Lung (tissue), 12 donors: ENCODE results near the gene COPG2. TPM values are rescaled to one million over a fixed set of nuclear protein-coding genes. Genes with fewer than 3 reads are reported as not detected.
"Not testable (repeated sequence)": the region's sequence is repeated elsewhere in the genome, so short reads cannot be mapped to it uniquely, and the experiment has no call there.

Experiments
- ATAC-seq: fragments of 200-7000 bp; cut with Tn5 transposase; one replicate; pipeline ENCODE4 v1.9.1; 2020; ENCODE audit warnings: moderate number of reproducible peaks; ENCODE audit not compliant: insufficient read depth, low FRiP score
- DNase-seq, 3 donors: peaks; one replicate each; pipeline ENCODE4 v3.0.0-alpha.2; 2013 to 2017
- H3K27ac ChIP-seq, 2 donors: one replicate each; pipeline ENCODE4 v1.5.1; 2013; ENCODE audit warnings: mild to moderate bottlenecking in 2 of 2, moderate library complexity in 2 of 2, control low read depth in 1 of 2, inconsistent platforms in 1 of 2, low read depth in 1 of 2, low read length in 1 of 2
- H3K27me3 ChIP-seq, 3 donors: one replicate each; pipeline ENCODE4 v1.5.1; 2013; ENCODE audit warnings: low read length in 2 of 3; ENCODE audit not compliant: control insufficient read depth in 3 of 3, insufficient read depth in 3 of 3
- H3K36me3 ChIP-seq, 4 donors: one replicate each; pipeline ENCODE4 v1.5.1; 2013; ENCODE audit warnings: low read length in 4 of 4, mild to moderate bottlenecking in 1 of 4, moderate library complexity in 1 of 4; ENCODE audit not compliant: control insufficient read depth in 4 of 4, insufficient read depth in 4 of 4
- H3K4me1 ChIP-seq, 5 donors: one replicate each; pipeline ENCODE4 v1.5.1; 2013; ENCODE audit warnings: low read length in 5 of 5, mild to moderate bottlenecking in 2 of 5, moderate library complexity in 1 of 5; ENCODE audit not compliant: control insufficient read depth in 5 of 5, insufficient read depth in 5 of 5
- H3K4me3 ChIP-seq: one replicate; pipeline ENCODE4 v1.5.1; 2013; ENCODE audit warnings: mild to moderate bottlenecking, control low read depth, moderate library complexity
- H3K9ac ChIP-seq, 2 donors: one replicate each; pipeline ENCODE4 v1.5.1; 2013; ENCODE audit warnings: low read length in 2 of 2, control low read depth in 1 of 2; ENCODE audit not compliant: insufficient read depth in 1 of 2
- H3K9me3 ChIP-seq, 4 donors: one replicate each; pipeline ENCODE4 v1.5.1; 2013; ENCODE audit warnings: low read length in 3 of 4, mild to moderate bottlenecking in 1 of 4, moderate library complexity in 1 of 4; ENCODE audit not compliant: control insufficient read depth in 4 of 4, insufficient read depth in 3 of 4
- WGBS, 2 donors: extraction: QIAGEN DNeasy Blood & Tissue Kit; methylation state at CpG; one replicate each; pipeline ENCODE4 v1.1.7; 2013; 5-methylcytosine and 5-hydroxymethylcytosine counted together
- polyA plus RNA-seq, 2 donors: library from polyadenylated mRNA; stranded (reverse); fragments of 200-250 nt; gene quantifications; one replicate each; pipeline ENCODE4 v1.2.1, GENCODE V29; 2013
- total RNA-seq, 2 donors: library from RNA; depleted of rRNA in 1 of 2; stranded (reverse); fragments of >200 nt in 1 of 2; gene quantifications; one replicate each; pipeline ENCODE4 v1.2.1, GENCODE V29; 2014 to 2021
- TF ChIP-seq, protein P1 (sequence below): IDR thresholded peaks from 2 replicates; pipeline ENCODE4 v1.5.1; 2012; ENCODE audit warnings: mild to moderate bottlenecking; ENCODE audit errors: control extremely low read depth, extremely low read depth
- donor health status: control.
- donor health status: control.
- donor health status: Bipolar disorder and iron deficiency.
- donor health status: healthy.
- donor health status: DM: yes; HTN: yes; CAD: no.

The COPG2 gene
- total and polyA plus RNA-seq, 4 donors: 8.9 to 29.3 (median 16.8) TPM

DNA sequence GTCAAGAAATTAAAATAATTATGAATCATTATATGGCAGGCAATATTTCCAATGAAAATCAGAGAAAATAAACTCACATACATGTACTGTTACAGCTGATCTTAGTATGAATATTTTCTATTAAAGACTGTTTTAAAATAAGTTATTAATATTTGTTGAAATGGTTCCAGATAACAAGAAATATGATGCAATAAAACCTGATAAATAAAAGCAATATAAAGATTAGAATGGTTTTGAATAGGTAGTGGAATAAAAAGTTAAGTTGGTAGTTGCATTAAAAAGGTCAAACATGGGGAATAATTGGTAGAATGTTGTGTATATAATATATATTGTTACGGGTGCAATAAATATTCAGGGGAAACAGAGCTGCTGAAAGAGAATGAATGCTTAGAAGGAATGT lies 124.2 kb downstream of the COPG2 start:
- Histone ChIP-seq H3K4me3 (no peak overlapping the region), H3K36me3 (peaks cover 2 to 20% (median 13%) of the 10 kb centered on the region in 4 donors), H3K9ac (no peak overlapping the region), H3K27ac (no peak overlapping the region), H3K9me3 (no peaks in the 10 kb centered on the region), H3K27me3 (no peaks in the 10 kb centered on the region), H3K4me1 (peaks cover 0 to 3% (median 0%) of the 10 kb centered on the region in 5 donors)
- TF ChIP-seq, protein P1, sequence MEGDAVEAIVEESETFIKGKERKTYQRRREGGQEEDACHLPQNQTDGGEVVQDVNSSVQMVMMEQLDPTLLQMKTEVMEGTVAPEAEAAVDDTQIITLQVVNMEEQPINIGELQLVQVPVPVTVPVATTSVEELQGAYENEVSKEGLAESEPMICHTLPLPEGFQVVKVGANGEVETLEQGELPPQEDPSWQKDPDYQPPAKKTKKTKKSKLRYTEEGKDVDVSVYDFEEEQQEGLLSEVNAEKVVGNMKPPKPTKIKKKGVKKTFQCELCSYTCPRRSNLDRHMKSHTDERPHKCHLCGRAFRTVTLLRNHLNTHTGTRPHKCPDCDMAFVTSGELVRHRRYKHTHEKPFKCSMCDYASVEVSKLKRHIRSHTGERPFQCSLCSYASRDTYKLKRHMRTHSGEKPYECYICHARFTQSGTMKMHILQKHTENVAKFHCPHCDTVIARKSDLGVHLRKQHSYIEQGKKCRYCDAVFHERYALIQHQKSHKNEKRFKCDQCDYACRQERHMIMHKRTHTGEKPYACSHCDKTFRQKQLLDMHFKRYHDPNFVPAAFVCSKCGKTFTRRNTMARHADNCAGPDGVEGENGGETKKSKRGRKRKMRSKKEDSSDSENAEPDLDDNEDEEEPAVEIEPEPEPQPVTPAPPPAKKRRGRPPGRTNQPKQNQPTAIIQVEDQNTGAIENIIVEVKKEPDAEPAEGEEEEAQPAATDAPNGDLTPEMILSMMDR: no peak
- ATAC-seq: no peak
- WGBS, 2 donors: 100% methylated on average over 1 of the region's 1 CpG
- no peak for DNase-seq

DNA sequence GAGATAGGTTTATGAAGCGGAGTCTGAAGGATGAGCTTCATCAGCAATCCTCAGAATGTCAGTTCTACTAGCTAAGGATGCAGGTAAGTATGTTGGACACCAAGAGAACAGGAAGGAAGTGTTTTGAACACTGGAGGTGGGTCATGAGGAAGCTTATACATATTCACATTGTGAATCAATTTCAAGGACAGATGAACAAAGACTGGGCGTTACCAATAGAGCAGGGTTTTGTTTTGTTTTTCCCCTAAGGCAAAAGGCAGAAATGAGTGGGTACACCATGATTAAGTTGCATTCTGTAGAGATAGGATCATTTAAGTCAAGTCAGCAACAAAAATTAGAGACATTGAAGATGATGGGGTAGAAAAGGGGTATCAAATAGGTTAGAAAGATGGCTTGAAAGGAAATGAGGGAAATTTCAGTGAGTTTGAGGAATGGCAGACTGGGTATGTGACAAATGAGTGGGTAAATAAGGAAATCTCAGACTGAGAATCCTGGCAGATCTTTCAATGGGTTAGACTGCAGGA lies 125.0 kb downstream of the COPG2 start:
- no peak overlapping the region for H3K27ac ChIP-seq
- TF ChIP-seq, protein P1: no peak

DNA sequence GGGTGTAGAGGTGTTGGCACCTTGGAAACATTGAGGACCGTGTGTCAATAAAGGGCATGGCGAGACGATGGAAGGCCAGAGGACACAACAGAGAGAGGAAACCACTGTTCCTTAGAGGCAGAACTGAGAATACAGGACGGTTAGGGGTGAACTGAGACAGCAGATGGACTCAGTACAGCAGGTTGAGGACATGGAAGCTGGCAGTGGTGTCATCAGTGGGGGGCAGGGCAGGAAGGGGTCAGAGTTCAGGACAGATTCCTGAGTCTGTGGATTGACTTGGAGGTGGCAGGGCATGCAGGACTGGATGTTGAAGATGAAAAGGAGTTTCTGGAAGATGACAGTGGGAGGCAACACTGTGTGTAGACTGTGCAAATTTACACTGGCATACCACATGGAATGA lies 126.3 kb downstream of the COPG2 start:
- peaks cover 2 to 22% (median 11%) of the 10 kb centered on the region in 4 donors for H3K36me3 ChIP-seq

More for the DNA sequence above, 125.0 kb downstream of the COPG2 start:
- peaks cover 2 to 22% (median 15%) of the 10 kb centered on the region in 4 donors for H3K36me3 ChIP-seq
- H3K9me3 ChIP-seq: no peaks in the 10 kb centered on the region
- DNase-seq: no peak
- peaks cover 0 to 3% (median 0%) of the 10 kb centered on the region in 5 donors for H3K4me1 ChIP-seq
- no peak overlapping the region for H3K9ac ChIP-seq
- no peak for ATAC-seq
- H3K4me3 ChIP-seq: no peak overlapping the region
- H3K27me3 ChIP-seq: no peaks in the 10 kb centered on the region
- 91 to 94% methylated on average over 2 of the region's 2 CpGs for WGBS, 2 donors

DNA sequence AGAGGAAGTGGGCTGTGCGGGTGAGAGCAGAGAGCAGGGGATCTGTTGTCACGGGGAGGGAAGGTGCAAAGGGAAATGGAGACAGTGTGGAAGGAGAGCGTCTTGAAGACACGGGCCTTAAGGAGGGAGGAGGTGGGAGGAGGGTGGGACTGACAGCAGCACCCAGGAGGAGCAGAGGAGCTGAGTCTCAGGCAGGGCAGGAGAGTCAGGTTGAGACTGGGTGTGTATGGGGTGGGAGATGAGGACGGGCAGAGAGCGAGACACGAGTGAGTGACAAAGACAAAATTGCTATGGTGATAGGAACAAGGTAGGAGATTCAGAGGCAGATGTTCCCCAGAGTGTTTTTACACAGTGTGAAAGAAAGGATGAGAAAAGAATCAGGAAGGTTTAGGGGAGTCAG lies 127.3 kb downstream of the COPG2 start:
- H3K27ac ChIP-seq, H3K27me3 ChIP-seq, H3K9me3 ChIP-seq, DNase-seq, ATAC-seq, H3K4me1 ChIP-seq, H3K9ac ChIP-seq, H3K4me3 ChIP-seq: not testable (repeated sequence)
- 90 to 94% methylated on average over 7 of the region's 7 CpGs for WGBS, 2 donors
- peaks cover 0 to 25% (median 12%) of the 10 kb centered on the region in 4 donors for H3K36me3 ChIP-seq

More for the DNA sequence above, 126.3 kb downstream of the COPG2 start:
- not testable (repeated sequence) for H3K9me3 ChIP-seq, H3K27me3 ChIP-seq, DNase-seq, ATAC-seq, H3K9ac ChIP-seq, H3K27ac ChIP-seq, H3K4me1 ChIP-seq, H3K4me3 ChIP-seq
- WGBS, 2 donors: 73 to 94% methylated on average over 4 of the region's 4 CpGs

DNA sequence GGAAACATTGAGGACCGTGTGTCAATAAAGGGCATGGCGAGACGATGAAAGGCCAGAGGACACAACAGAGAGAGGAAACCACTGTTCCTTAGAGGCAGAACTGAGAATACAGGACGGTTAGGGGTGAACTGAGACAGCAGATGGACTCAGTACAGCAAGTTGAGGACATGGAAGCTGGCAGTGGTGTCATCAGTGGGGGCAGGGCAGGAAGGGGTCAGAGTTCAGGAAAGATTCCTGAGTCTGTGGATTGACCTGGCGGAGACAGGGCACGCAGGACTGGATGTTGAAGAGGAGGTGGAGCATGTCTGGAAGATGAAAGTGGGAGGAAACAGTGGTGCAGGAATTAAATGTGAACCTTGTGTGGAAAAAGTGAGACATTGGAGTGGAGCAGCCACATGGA lies 130.7 kb downstream of the COPG2 start:
- H3K36me3 ChIP-seq: peaks cover 0 to 24% (median 14%) of the 10 kb centered on the region in 4 donors
- not testable (repeated sequence) for ATAC-seq, H3K27me3 ChIP-seq, H3K9ac ChIP-seq, H3K4me3 ChIP-seq, H3K4me1 ChIP-seq, H3K9me3 ChIP-seq, DNase-seq, H3K27ac ChIP-seq
- 69 to 92% methylated on average over 6 of the region's 6 CpGs for WGBS, 2 donors
